ENCODE data around the gene NFIB.

NFIB gene

DNA sequence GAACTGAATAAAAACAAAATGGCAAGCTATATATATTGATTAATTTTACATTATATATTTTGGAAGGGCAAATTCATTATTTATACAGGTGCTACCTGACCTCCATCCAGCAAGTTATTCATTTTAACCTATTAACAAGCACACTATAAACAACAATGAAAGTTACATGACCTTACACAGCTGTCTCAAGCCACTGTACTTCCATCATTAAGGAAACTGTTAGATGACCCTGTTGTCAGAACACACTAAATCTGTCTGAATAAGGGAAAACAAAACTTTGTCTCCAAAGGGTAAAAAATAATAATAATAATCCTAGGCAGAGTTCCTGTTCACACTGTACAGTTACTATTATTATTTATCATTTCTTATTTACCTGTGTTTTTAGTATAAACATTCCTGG is 44.0 kb downstream of the NFIB start:
- no peak for DNase-seq (ENCODE audit: insufficient read length, low spot score)
- TF ChIP-seq, protein P1, sequence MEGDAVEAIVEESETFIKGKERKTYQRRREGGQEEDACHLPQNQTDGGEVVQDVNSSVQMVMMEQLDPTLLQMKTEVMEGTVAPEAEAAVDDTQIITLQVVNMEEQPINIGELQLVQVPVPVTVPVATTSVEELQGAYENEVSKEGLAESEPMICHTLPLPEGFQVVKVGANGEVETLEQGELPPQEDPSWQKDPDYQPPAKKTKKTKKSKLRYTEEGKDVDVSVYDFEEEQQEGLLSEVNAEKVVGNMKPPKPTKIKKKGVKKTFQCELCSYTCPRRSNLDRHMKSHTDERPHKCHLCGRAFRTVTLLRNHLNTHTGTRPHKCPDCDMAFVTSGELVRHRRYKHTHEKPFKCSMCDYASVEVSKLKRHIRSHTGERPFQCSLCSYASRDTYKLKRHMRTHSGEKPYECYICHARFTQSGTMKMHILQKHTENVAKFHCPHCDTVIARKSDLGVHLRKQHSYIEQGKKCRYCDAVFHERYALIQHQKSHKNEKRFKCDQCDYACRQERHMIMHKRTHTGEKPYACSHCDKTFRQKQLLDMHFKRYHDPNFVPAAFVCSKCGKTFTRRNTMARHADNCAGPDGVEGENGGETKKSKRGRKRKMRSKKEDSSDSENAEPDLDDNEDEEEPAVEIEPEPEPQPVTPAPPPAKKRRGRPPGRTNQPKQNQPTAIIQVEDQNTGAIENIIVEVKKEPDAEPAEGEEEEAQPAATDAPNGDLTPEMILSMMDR (IDR thresholded peaks at IDR 0.05; ENCODE audit: insufficient read depth, missing control alignments): no peak
- FAIRE-seq: no peak

DNA sequence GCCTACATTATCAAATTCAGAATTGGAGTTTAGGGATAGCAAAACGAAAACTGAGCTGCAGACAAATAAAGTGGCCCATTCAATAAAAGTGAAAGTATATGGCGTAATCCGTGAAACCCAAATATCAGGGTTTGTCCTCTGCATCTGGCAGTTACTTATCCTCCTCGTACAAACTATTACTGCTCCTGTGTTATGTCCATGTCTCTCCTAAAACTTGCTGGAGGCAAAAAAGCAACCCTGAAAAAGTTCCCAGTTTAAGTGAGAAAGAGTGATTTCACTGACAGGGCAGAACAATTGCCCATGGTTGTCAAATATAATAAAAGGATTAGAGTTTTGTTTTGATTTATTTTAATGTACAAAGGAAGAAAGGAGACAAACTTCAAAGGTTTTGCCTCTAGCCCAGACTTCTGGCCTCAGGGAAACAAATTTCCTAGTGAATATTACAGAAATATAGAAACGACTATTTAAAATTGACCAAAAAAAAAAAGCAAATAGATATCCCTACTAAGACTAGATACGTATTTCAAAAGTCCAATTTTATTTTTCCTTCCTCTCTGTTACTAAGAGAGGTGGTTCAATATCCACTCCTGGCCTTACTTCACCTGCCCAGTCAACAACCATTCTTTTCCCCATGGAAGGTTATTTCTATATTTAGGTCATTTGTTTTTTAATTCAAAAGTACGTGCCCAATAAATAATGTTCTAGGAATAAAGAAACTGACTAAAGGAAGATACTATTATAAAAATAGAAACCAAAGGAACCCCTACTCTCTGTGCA is 50.0 kb downstream of the NFIB start:
- DNase-seq (ENCODE audit: insufficient read length, low spot score) (no peak), FAIRE-seq (no peak)
- TF ChIP-seq, protein P1 (IDR thresholded peaks at IDR 0.05; ENCODE audit: insufficient read depth, missing control alignments): no peak

DNA sequence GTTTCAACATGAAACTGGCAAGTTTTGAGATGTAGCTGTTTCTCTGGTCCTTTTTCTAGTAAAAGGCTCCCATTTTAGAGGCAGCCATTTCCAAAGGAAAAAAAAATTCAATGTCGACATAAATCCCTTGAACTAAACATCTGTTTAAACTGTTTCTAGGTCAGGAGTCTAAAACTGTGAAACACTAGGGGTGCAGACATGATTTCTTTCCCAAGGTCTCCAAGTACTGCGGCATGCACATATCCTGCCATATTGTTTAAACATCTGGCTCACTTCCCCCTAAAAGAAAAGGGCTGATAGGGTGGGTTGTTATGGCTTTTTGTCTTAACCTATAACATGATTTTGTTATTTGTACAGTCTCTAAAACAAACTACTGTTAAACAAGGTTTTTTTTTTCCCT is 51.1 kb downstream of the NFIB start:
- FAIRE-seq: no peak
- TF ChIP-seq, protein P1 (IDR thresholded peaks at IDR 0.05; ENCODE audit: insufficient read depth, missing control alignments): no peak
- DNase-seq (ENCODE audit: insufficient read length, low spot score): no peak

DNA sequence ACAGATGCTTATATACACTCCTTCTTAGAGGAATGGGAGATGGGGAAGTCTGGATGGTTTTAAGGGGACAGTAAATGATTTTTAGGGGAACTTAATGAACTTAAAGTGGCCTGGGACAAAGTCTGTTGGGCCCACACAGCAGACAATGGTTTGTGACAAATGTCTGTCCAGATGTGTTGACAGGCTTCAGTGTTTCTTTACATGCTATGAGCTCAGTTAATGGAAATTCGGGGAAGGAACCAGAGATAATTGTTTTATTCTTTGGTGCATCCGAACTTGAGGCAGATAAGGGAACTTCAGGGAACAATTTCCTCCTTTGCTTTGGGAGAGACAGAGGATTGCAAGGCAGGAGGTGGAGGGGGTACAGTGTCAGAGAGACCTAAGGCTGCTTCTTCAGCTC is 52.3 kb downstream of the NFIB start:
- TF ChIP-seq, protein P1 (IDR thresholded peaks at IDR 0.05; ENCODE audit: insufficient read depth, missing control alignments): no peak
- FAIRE-seq (no peak), DNase-seq (ENCODE audit: insufficient read length, low spot score) (no peak)

DNA sequence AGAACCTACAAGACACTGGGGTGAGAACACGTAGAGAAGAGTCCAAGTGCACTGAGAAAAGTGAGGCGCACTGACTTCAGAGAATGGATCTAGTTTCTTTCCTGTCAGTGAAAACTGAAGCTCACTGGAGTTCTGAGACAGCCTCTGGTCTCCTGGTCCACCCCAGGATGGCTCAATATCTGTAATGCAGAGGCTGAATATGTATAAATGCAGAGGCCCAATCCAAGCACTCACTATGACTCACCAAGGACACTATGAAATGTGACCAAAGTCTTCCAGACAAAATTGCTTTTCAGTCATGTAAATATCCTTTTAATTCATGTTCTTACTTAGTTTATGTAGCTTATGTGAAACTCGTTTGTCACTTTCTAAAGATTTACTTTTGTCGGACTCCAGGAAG is 53.8 kb downstream of the NFIB start:
- no peak for FAIRE-seq
- TF ChIP-seq, protein P1 (IDR thresholded peaks at IDR 0.05; ENCODE audit: insufficient read depth, missing control alignments): no peak
- no peak for DNase-seq (ENCODE audit: insufficient read length, low spot score)

DNA sequence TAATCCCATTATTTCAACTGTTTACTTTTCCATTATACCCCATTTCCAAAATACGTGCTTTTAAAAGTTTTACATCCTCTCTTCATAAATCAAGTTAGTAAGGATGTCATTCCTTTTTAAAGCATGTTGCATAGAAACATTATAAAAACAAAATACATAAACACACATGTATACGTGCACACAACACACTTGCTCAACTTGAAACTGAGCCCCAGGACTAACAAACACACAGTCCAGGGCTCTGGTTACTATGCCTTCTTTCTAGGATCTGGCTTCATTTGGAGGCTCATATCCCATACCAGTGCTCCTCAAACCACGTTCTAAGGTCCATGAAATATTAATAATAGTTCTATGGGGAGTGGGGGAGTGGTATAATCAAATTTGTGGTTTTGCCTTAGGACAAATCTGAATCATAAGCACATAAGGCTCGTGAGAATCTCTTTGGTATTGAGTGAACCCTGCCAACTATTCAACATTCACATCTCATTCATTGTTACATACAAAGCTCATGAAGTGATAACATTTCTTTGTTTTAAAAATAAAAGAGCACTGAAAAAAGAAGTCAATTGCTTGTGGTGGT is 55.2 kb downstream of the NFIB start:
- FAIRE-seq (no peak), DNase-seq (ENCODE audit: insufficient read length, low spot score) (no peak)
- TF ChIP-seq, protein P1 (IDR thresholded peaks at IDR 0.05; ENCODE audit: insufficient read depth, missing control alignments): no peak

DNA sequence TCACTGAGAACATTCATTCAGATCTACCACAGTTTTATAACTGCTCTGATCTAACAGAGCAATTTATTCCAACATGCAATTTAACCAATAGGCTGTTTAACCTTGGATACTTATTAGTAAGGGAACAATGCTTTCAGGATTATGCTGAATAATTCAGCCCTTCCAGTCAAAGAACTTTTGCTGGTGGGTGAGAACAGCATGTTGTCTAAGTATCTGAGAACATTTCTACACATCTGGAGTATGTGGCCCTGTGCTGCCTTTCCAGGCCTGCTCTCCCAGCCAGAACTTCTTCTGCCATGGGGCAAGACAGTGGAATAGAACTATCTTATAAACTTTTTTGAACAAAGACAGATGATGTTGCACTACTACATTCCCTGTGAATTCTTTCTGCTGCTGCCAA is 55.8 kb downstream of the NFIB start:
- TF ChIP-seq, protein P1 (IDR thresholded peaks at IDR 0.05; ENCODE audit: insufficient read depth, missing control alignments): no peak
- DNase-seq (ENCODE audit: insufficient read length, low spot score) (no peak), FAIRE-seq (no peak)

Measured in D721Med (cell line).